ENCODE results near the gene ATRNL1. TPM values are rescaled to one million over a fixed set of nuclear protein-coding genes. Genes with fewer than 3 reads are reported as not detected.

The ATRNL1 gene
- total RNA-seq, 4 donors from 2014 or later = 4.4 to 18.4 (median 14.4) TPM

DNA sequence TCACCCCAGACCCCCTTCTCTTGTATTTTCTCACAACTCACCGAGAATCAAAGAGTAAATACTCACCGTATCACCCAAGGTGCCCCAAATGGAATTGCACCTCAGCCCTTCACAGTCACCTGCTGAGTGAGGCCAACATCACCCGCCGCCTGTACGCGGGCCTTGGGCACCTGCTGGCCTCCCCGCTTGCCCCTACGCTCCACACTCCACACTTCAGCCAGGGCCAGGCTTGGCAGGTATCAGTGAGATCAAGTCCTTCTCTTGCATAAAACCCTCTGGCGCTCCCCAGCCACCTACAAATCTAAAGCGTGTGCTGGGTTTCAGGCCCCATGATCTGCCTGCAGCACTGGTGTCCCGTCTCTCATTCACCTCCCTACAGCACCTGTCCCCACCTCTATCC is 879.3 kb downstream of the ATRNL1 start:
- 71 to 87% methylated on average over 2 to 11 of the region's 11 CpGs for WGBS, 2 donors (ENCODE audit: low coverage in 1 of 2)
- H3K9me3 ChIP-seq = no peaks in the 10 kb centered on the region
- intact Hi-C loops (cut with DNase I; ENCODE audit: low total_unique reads) = no loop called here
- no peaks in the 10 kb centered on the region for H3K36me3 ChIP-seq
- no peaks in the 10 kb centered on the region for H3K4me1 ChIP-seq
- in situ Hi-C loops (cut with MboI; ENCODE audit: low pct_ligation_motif_present in 1 of 4, low pct_unique_long_range_greater_than_20kb in 1 of 4, low sequenced_read_pairs in 3 of 4) = no loop called here
- DNase-seq = no peak
- no peak overlapping the region for H3K4me3 ChIP-seq
- TF ChIP-seq POLR2A (IDR thresholded peaks at IDR 0.05) (no peak), POLR2AphosphoS5 (IDR thresholded peaks at IDR 0.05) (no peak), EP300 (IDR thresholded peaks at IDR 0.05; ENCODE audit: low read depth) (no peak)
- TF ChIP-seq, protein P1, sequence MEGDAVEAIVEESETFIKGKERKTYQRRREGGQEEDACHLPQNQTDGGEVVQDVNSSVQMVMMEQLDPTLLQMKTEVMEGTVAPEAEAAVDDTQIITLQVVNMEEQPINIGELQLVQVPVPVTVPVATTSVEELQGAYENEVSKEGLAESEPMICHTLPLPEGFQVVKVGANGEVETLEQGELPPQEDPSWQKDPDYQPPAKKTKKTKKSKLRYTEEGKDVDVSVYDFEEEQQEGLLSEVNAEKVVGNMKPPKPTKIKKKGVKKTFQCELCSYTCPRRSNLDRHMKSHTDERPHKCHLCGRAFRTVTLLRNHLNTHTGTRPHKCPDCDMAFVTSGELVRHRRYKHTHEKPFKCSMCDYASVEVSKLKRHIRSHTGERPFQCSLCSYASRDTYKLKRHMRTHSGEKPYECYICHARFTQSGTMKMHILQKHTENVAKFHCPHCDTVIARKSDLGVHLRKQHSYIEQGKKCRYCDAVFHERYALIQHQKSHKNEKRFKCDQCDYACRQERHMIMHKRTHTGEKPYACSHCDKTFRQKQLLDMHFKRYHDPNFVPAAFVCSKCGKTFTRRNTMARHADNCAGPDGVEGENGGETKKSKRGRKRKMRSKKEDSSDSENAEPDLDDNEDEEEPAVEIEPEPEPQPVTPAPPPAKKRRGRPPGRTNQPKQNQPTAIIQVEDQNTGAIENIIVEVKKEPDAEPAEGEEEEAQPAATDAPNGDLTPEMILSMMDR (IDR thresholded peaks at IDR 0.05) = no peak
- H3K27ac ChIP-seq = no peak overlapping the region
- H3K27me3 ChIP-seq = no peaks in the 10 kb centered on the region

DNA sequence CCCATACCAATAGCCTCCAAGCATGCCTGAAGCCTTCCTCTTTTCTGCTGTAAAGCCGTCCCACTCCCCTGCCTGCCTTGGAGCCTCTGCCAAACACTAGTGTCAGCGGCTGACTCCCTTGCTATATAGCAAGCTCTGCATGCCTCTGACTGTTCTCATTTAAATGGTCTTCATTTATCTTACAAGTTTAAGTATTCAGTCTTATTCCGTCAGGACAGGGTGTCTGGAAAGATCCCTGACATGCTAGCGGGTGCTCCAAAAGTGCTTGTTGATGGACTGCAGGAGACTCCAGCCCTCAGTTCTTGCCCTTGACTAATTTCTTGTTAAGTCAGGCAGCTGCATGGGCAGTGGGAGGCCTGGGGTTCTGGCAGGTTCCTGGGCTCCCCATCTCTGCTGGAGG is 881.2 kb downstream of the ATRNL1 start:
- WGBS, 2 donors (ENCODE audit: low coverage in 1 of 2) = 89 to 100% methylated on average over 4 of the region's 4 CpGs
- TF ChIP-seq EP300 (IDR thresholded peaks at IDR 0.05; ENCODE audit: low read depth) (no peak), POLR2A (IDR thresholded peaks at IDR 0.05) (no peak), POLR2AphosphoS5 (IDR thresholded peaks at IDR 0.05) (no peak)
- TF ChIP-seq, protein P1 (IDR thresholded peaks at IDR 0.05) = no peak
- Histone ChIP-seq H3K27ac (no peak overlapping the region), H3K27me3 (no peaks in the 10 kb centered on the region), H3K9me3 (no peaks in the 10 kb centered on the region), H3K4me3 (no peak overlapping the region), H3K4me1 (no peaks in the 10 kb centered on the region), H3K36me3 (no peaks in the 10 kb centered on the region)
- in situ Hi-C loops (cut with MboI; ENCODE audit: low pct_ligation_motif_present in 1 of 4, low pct_unique_long_range_greater_than_20kb in 1 of 4, low sequenced_read_pairs in 3 of 4) (no loop called here), intact Hi-C loops (cut with DNase I; ENCODE audit: low total_unique reads) (no loop called here)
- no peak for DNase-seq

- TF ChIP-seq POLR2A (IDR thresholded peaks at IDR 0.05) (no peak), POLR2AphosphoS5 (IDR thresholded peaks at IDR 0.05) (no peak), EP300 (IDR thresholded peaks at IDR 0.05; ENCODE audit: low read depth) (no peak)
- TF ChIP-seq, protein P1 (IDR thresholded peaks at IDR 0.05) = no peak
- H3K36me3 ChIP-seq = no peaks in the 10 kb centered on the region
- in situ Hi-C loops (cut with MboI; ENCODE audit: low pct_ligation_motif_present in 1 of 4, low pct_unique_long_range_greater_than_20kb in 1 of 4, low sequenced_read_pairs in 3 of 4) = no loop called here
- no peaks in the 10 kb centered on the region for H3K27me3 ChIP-seq
- intact Hi-C loops (cut with DNase I; ENCODE audit: low total_unique reads) = no loop called here
- no peaks in the 10 kb centered on the region for H3K4me1 ChIP-seq
- DNase-seq = no peak
- no peak overlapping the region for H3K27ac ChIP-seq
- WGBS, 2 donors (ENCODE audit: low coverage in 1 of 2) = 63% methylated on average over 7 of the region's 9 CpGs; no CpG with 5 or more reads in 1 of the 2 donors
- H3K4me3 ChIP-seq = no peak overlapping the region
- no peaks in the 10 kb centered on the region for H3K9me3 ChIP-seq
Observed at GRCh38 chr10:115974816-115975430, 881.8 kb downstream of the ATRNL1 start.

DNA sequence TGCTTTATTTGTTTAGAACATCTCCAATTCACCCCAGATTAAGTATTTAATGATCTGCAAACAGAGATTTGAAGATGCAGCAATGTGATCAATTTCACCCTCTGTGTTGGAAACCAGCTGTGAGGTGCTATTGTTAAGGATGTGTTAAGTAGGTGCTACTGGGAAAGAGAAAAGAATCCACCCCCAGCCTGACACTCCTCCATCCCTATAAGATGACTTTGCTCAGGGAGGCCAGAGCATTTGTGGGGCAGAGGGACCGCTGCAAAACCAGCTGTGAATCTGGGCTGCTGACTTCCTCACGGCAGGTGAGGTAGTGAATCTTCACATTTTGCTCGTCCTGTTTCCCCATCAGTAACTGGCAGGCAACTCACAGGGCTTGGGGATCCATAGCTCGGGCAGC is 882.3 kb downstream of the ATRNL1 start:
- 78% methylated on average over 4 of the region's 4 CpGs; no CpG with 5 or more reads in 1 of the 2 donors for WGBS, 2 donors (ENCODE audit: low coverage in 1 of 2)
- Histone ChIP-seq H3K27ac (no peak overlapping the region), H3K4me1 (no peaks in the 10 kb centered on the region), H3K9me3 (no peaks in the 10 kb centered on the region), H3K4me3 (no peak overlapping the region), H3K27me3 (no peaks in the 10 kb centered on the region), H3K36me3 (no peaks in the 10 kb centered on the region)
- no peak for DNase-seq
- TF ChIP-seq POLR2A (IDR thresholded peaks at IDR 0.05) = no peak
- TF ChIP-seq POLR2AphosphoS5 (IDR thresholded peaks at IDR 0.05) = no peak
- TF ChIP-seq EP300 (IDR thresholded peaks at IDR 0.05; ENCODE audit: low read depth) = no peak
- TF ChIP-seq, protein P1 (IDR thresholded peaks at IDR 0.05) = no peak
- intact Hi-C loops (cut with DNase I; ENCODE audit: low total_unique reads) (no loop called here), in situ Hi-C loops (cut with MboI; ENCODE audit: low pct_ligation_motif_present in 1 of 4, low pct_unique_long_range_greater_than_20kb in 1 of 4, low sequenced_read_pairs in 3 of 4) (no loop called here)
